HG03280 (cell line): ENCODE measurements around the gene FOXJ1.
"Not testable (repeated sequence)": the region's sequence is repeated elsewhere in the genome, so short reads cannot be mapped to it uniquely, and the experiment has no call there.

Source experiments
- ATAC-seq: cut with Tn5 transposase; IDR thresholded peaks from one replicate; pipeline ENCODE4 v1.9.1; 2021; ENCODE audit warnings: mild to moderate bottlenecking, moderate library complexity; ENCODE audit not compliant: unreplicated experiment

FOXJ1 gene, protein sequence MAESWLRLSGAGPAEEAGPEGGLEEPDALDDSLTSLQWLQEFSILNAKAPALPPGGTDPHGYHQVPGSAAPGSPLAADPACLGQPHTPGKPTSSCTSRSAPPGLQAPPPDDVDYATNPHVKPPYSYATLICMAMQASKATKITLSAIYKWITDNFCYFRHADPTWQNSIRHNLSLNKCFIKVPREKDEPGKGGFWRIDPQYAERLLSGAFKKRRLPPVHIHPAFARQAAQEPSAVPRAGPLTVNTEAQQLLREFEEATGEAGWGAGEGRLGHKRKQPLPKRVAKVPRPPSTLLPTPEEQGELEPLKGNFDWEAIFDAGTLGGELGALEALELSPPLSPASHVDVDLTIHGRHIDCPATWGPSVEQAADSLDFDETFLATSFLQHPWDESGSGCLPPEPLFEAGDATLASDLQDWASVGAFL

GRCh38 chr17:76141212-76142038, at the start of gene FOXJ1:
TSS of gene FOXJ1 (minus strand) at chr17:76141245. CDS start at chr17:76140395, 850 bp downstream.
- peak; percentile 61 for ATAC-seq

DNA sequence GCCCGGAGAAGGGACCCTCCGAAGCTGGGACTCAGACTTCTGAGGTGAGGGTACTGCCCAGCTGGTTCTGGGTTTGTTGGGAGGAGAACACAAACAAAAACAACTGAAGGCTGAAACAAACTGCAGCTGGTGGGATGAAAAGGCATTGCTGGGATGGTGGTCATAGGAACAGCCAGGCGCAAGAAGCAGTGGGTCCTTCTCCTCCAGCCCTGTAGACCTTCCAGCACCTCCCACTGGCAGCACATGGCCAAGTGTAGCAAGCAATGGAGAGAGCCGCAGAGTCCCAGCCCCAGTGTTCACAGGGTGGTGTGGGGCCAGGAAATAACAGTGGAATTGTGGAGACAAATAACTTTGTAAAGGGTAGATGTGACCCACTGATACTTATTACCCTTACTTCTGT, 48.7 kb upstream of the FOXJ1 start:
- no peak for ATAC-seq

GRCh38 chr17:76189247-76189646, 48.2 kb upstream of the FOXJ1 start:
- no peak for ATAC-seq

DNA sequence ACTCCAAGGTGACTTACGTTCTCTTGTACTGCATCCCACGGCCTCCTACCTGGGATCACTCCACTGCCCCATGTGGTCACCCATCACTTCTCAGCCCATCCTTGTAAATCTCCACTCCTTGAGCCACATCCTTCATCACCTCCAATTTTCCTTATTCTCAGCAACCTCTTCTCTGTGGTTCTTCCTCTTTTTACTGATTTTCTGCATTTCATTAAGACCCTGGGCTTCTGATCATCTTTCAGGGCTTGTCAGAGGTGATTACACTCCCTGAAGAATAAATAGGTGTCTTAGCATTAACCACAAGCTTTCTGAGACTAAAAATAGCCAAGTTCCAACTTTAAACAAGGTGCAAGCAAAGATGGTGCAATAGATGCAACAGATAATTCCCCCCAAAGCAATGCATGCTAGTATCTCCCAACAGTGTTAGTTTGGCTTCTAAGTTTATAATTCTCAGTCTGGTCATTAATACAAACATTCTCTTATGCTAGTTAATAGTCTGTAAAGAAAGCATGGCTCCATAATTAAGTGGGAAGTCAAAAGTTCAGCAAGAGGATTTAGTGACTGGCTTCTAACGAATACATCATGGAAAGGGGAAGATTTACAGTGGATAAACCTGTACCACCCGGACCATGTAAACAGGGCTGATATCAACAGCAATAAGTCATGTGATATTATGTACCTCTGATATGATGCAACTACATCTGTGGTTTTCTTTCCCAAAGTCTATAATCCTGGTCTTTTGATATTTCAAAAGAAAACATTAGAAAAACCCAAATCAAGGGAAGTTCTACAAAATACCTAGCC, 47.4 kb upstream of the FOXJ1 start:
- ATAC-seq: no peak

GRCh38 chr17:76186774-76187173, 45.7 kb upstream of the FOXJ1 start:
- ATAC-seq: not testable (repeated sequence)

DNA sequence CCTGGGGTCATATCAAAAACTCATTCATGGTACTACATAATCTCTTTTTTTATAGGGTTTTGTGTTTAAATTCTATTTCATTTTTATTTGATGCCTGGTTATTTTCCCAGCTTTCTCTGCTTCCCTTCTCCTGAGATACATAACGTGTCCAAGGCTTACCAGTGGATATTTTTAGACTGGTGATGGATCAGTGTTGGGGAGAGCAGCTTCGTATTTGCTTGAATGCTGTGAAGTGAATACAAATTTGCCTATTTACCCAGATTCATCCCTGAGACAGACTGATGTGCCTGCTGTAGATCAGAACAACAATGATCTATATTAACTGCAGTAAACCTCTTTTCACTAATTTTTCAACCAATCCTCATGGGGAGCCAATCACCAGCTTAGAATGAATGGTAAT, 43.2 kb upstream of the FOXJ1 start:
- ATAC-seq: no peak

- ATAC-seq: peak; percentile 62
These were observed 41.1 kb upstream of the FOXJ1 start for GRCh38 chr17:76182016-76182764.

GRCh38 chr17:76179496-76180467, 38.7 kb upstream of the FOXJ1 start:
- ATAC-seq: no peak

DNA sequence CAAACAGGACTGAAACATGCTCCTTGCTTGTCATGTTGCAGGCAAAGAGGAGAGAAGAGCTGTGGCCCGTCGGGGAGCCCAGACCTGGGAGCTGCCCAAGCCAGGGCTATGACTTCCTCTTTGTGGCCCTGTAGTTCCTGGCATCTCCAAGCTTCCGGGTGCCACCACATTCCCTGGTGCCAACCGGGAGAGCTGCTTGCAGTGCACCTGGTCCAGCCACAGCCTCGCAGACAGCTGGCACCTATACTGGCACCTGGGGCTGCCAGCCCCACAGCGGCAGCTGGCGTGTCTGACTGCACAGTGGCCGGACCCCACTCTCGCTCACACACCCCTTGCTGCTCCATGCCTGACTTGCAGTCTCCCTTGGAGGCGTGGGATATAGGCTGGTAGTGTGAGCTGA, 37.1 kb upstream of the FOXJ1 start:
- ATAC-seq: no peak

- no peak for ATAC-seq
These were observed 35.9 kb upstream of the FOXJ1 start for GRCh38 chr17:76176701-76177574.

DNA sequence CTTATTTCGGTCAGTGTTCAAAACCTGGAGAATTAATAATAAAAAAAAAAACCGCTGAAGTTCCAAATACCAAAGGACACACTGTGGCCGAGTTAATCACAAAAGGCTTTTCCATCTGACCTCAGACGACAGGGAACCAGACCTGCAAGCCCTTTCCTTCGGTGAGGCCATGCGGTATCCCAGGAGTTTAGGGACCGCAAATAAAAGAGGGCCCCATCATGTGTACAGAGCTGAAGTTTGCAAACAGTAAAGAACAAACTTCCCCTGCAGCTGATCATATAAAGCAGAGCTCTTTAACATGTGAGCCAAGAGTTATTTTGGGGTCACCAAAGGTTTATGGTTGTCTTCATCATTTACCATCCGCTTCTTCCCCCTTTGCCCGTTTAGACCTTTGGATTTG, 33.0 kb upstream of the FOXJ1 start:
- ATAC-seq: no peak

- ATAC-seq: no peak
These were observed 32.4 kb upstream of the FOXJ1 start for GRCh38 chr17:76173474-76173873.

- ATAC-seq: no peak
These were observed 30.7 kb upstream of the FOXJ1 start for GRCh38 chr17:76171706-76172105.

GRCh38 chr17:76170114-76170513, 29.1 kb upstream of the FOXJ1 start:
- ATAC-seq: no peak

DNA sequence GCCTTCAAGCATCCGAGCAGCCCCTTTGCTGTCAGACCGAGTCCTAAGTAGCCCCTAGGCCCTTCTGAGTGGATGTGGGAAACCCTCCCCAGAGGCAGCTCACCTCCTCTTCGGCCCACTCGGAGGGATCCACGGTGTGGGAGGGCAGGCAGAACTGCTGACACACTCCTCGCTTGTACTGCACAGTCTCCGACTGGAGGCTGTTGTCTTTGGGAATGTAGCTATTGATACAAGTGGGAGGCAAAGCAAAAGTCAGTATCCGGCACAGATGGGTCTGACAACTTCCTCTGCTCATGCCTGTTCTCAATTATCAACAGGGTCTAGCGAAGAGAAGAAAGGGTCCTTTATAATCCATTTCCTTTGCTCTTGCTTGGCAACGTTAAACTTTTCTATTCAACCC, 25.9 kb upstream of the FOXJ1 start:
- ATAC-seq: no peak

GRCh38 chr17:76166168-76166567, 25.1 kb upstream of the FOXJ1 start:
- no peak for ATAC-seq

GRCh38 chr17:76164331-76164730, 23.3 kb upstream of the FOXJ1 start:
- no peak for ATAC-seq

DNA sequence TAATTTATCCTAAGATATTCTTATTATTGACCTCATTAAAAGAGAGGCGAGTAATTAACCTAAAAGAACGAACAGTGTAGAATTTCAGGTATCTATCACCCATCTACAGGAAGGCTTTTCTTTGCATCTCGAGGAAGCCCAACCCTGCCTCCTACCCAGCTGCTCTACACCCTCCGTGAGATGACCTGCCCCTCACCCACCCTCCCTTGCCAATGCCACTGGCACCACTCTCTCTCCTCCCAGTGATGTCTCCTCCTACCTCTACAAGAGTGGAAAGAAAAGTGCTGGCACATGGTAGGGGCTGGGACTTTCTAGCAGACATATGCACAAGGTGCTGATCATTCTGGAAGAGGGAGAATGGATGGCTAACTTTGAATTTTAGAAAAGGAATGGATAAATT, 22.9 kb upstream of the FOXJ1 start:
- ATAC-seq: no peak
